Neural progenitor cell (in vitro differentiated cells): ENCODE data around the gene CD9. TPM values are rescaled to one million over a fixed set of nuclear protein-coding genes. Genes with fewer than 3 reads are reported as not detected.

Experiments
- DNase-seq: peaks from one replicate; pipeline ENCODE4 v3.0.0-alpha.2; 2016; ENCODE audit warnings: low spot score
- H2AFZ ChIP-seq: fragments of 200-600 bp; sonication (generic); replicated peaks from 2 replicates; pipeline ENCODE4 v1.6.1; 2016; ENCODE audit warnings: antibody characterized with exemption
- H3F3A ChIP-seq: fragments of 200-600 bp; sonication (generic); 2 replicates; pipeline ENCODE4 v1.6.1; 2016; ENCODE audit warnings: antibody characterized with exemption, low read depth
- H3K27ac ChIP-seq: fragments of 200-600 bp; sonication (generic); 2 replicates; pipeline ENCODE4 v1.5.1; 2016; ENCODE audit warnings: mild to moderate bottlenecking
- H3K27me3 ChIP-seq: fragments of 200-600 bp; sonication (generic); 2 replicates; pipeline ENCODE4 v1.6.1; 2016; ENCODE audit warnings: mild to moderate bottlenecking, moderate library complexity
- H3K36me3 ChIP-seq: fragments of 200-600 bp; sonication (generic); 2 replicates; pipeline ENCODE4 v1.5.1; 2016
- H3K4me1 ChIP-seq: fragments of 200-600 bp; sonication (generic); 2 replicates; pipeline ENCODE4 v1.6.1; 2016; ENCODE audit warnings: mixed run types
- H3K4me2 ChIP-seq: fragments of 200-600 bp; sonication (generic); 2 replicates; pipeline ENCODE4 v1.6.1; 2016
- H3K4me3 ChIP-seq: fragments of 200-600 bp; sonication (generic); 2 replicates; pipeline ENCODE4 v1.5.1; 2016
- H3K79me2 ChIP-seq: fragments of 200-600 bp; sonication (generic); 2 replicates; pipeline ENCODE4 v1.6.1; 2016; ENCODE audit warnings: low read depth
- H3K9ac ChIP-seq: fragments of 200-600 bp; sonication (generic); 2 replicates; pipeline ENCODE4 v1.6.1; 2016
- H3K9me3 ChIP-seq: fragments of 200-600 bp; sonication (generic); 2 replicates; pipeline ENCODE4 v1.5.1; 2016; ENCODE audit warnings: low read depth
- H4K20me1 ChIP-seq: fragments of 200-600 bp; sonication (generic); 2 replicates; pipeline ENCODE4 v1.6.1; 2016; ENCODE audit warnings: low read depth
- H3K27ac Mint-ChIP-seq: 3 replicates; pipeline ENCODE4 v1.8.0; 2021; ENCODE audit warnings: mixed read lengths
- H3K27me3 Mint-ChIP-seq: 2 replicates; pipeline ENCODE4 v1.8.0; 2022; ENCODE audit warnings: low read depth, mild to moderate bottlenecking, inconsistent platforms, moderate library complexity, mixed read lengths; ENCODE audit not compliant: insufficient read depth
- H3K36me3 Mint-ChIP-seq: 3 replicates; pipeline ENCODE4 v1.8.0; 2021; ENCODE audit warnings: mixed read lengths
- H3K4me1 Mint-ChIP-seq: 3 replicates; pipeline ENCODE4 v1.8.0; 2021; ENCODE audit warnings: mixed read lengths
- H3K4me3 Mint-ChIP-seq: 3 replicates; pipeline ENCODE4 v1.8.0; 2021; ENCODE audit warnings: mild to moderate bottlenecking, moderate library complexity, mixed read lengths
- H3K9me3 Mint-ChIP-seq: 3 replicates; pipeline ENCODE4 v1.8.0; 2020; ENCODE audit warnings: mixed read lengths
- EZH2 ChIP-seq: fragments of 200-600 bp; sonication (generic); IDR thresholded peaks from 2 replicates; pipeline ENCODE4 v1.6.1; 2017; ENCODE audit warnings: antibody characterized with exemption, mild to moderate bottlenecking, moderate library complexity
- EZH2phosphoT487 ChIP-seq: fragments of 200-600 bp; sonication (generic); IDR thresholded peaks from 2 replicates; pipeline ENCODE4 v1.6.1; 2017; ENCODE audit warnings: antibody characterized with exemption
- total RNA-seq: library from RNA; depleted of rRNA; stranded (reverse); fragments of >200 nt; gene quantifications from 2 replicates; pipeline ENCODE4 v1.2.3, GENCODE V29; 2015; ENCODE audit warnings: low replicate concordance
- TF ChIP-seq, protein P1 (sequence below): fragments of 200-600 bp; sonication (generic); IDR thresholded peaks from 2 replicates; pipeline ENCODE4 v1.5.1; 2017; ENCODE audit warnings: antibody characterized with exemption, mild to moderate bottlenecking

Gene CD9
- total RNA-seq, 1 donor from 2014 or later = 3.6 TPM

DNA sequence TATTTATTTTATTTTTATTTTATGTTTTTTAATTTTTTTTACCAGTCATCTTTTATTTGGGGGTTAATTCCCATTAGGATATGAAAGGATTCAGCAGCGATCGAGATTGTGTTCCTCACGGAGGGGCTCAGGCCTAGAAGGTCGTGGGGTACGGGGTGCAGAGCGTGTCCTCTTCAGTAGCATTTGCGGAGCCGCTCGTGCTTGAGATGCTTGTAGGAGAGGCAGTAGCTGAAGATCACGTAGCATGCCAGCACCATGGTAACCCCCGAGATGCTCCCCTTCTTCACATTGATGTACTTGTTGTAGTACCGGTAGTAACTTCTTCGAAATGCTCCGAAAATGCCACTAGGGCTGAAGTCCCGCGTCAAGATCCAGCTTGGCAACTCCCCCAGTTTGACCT is 69.8 kb downstream of the CD9 start:
- Histone ChIP-seq H3K4me3 (no peak overlapping the region), H3K9me3 (no peaks in the 10 kb centered on the region), H3K9ac (no peak overlapping the region), H3K79me2 (no peaks in the 10 kb centered on the region), H3K4me2 (no peak overlapping the region), H4K20me1 (no peaks in the 10 kb centered on the region), H3K36me3 (no peaks in the 10 kb centered on the region), H3F3A (peaks cover 9% of the 10 kb centered on the region), H3K27me3 (no peaks in the 10 kb centered on the region), H3K4me1 (peaks cover 35% of the 10 kb centered on the region), H3K27ac (no peak overlapping the region), H2AFZ (no peak overlapping the region)
- Mint-ChIP-seq H3K27me3 (peaks cover 11% of the 10 kb centered on the region), H3K27ac (no peak overlapping the region), H3K4me3 (no peak overlapping the region), H3K9me3 (no peaks in the 10 kb centered on the region), H3K36me3 (peaks cover 2% of the 10 kb centered on the region), H3K4me1 (peaks cover 43% of the 10 kb centered on the region)
- TF ChIP-seq EZH2 = no peak
- TF ChIP-seq EZH2phosphoT487 = no peak
- TF ChIP-seq, protein P1, sequence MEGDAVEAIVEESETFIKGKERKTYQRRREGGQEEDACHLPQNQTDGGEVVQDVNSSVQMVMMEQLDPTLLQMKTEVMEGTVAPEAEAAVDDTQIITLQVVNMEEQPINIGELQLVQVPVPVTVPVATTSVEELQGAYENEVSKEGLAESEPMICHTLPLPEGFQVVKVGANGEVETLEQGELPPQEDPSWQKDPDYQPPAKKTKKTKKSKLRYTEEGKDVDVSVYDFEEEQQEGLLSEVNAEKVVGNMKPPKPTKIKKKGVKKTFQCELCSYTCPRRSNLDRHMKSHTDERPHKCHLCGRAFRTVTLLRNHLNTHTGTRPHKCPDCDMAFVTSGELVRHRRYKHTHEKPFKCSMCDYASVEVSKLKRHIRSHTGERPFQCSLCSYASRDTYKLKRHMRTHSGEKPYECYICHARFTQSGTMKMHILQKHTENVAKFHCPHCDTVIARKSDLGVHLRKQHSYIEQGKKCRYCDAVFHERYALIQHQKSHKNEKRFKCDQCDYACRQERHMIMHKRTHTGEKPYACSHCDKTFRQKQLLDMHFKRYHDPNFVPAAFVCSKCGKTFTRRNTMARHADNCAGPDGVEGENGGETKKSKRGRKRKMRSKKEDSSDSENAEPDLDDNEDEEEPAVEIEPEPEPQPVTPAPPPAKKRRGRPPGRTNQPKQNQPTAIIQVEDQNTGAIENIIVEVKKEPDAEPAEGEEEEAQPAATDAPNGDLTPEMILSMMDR = no peak
- DNase-seq = no peak

DNA sequence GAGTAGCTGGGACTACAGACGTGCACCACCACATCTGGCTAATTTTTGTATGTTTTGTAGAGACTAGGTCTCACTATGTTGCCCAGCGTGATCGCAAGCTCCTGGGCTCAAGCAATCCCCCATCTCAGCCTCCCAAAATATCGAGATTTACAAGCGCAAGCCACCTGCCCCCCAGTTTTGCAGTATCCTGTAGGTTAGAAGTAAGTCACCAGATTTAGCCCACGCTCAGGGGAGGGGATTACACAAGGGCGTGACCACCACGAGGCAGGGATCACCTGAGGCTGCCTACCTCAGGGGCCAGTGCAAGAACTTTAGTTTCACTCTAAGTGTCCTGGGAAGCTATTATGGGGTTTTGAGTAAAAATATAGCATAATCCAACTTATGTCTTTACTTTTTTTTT is 71.1 kb downstream of the CD9 start:
- H3K4me2 ChIP-seq = no peak overlapping the region

DNA sequence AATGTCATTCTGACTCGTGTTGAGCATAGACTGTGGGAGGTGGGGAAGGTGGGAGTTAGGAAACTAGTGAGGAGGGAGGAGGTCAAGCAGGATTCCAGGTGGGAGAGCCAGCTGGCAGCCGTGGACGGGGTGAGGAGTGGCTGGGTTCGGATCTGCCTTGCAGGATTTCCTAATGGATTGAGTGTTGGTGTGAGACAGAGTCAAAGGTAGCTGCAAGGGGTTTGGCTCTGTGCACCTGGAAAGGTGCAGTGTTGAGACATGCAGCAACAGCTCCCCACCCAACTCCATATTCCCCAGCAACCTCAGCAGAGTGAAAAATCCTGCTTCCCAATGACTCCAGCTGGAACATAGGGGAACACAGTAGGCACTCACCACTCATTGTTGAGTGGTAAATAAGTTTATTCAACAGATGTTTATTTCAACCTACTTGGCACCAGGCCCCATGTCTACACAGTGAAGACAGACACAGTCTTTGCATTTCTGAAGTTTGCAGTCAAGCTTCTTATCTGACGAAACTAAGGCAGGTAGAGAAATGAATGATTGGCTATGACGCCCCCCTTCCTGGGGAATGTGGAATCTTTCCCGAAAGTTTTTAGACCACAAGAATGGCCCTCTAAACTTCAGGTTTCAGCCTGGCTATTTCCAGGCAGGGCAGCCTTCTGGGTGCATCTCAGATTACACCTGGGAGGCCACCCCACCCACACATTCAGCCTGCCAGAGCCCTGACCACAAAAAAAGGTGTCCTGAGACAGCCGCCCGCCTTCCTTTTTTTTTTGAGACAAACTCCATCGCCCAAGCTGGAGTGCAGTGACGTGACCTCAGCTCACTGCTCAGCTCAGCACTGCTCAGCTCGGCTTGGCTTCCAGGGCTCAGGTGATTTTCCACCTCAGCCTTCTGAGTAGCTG is 72.4 kb downstream of the CD9 start:
- H3K4me3 ChIP-seq = no peak overlapping the region
- no peaks in the 10 kb centered on the region for H3K79me2 ChIP-seq
- no peak for DNase-seq
- Mint-ChIP-seq H3K4me1 (peaks cover 46% of the 10 kb centered on the region), H3K27me3 (peaks cover 11% of the 10 kb centered on the region), H3K27ac (no peak overlapping the region), H3K9me3 (no peaks in the 10 kb centered on the region), H3K36me3 (peaks cover 2% of the 10 kb centered on the region), H3K4me3 (no peak overlapping the region)
- peak overlapping the region; percentile 2 for H3K4me2 ChIP-seq
- H3K27me3 ChIP-seq = peaks cover 4% of the 10 kb centered on the region
- H3K9ac ChIP-seq = no peak overlapping the region
- no peaks in the 10 kb centered on the region for H3K36me3 ChIP-seq
- H4K20me1 ChIP-seq = no peaks in the 10 kb centered on the region
- H2AFZ ChIP-seq = no peak overlapping the region
- H3K4me1 ChIP-seq = peaks cover 36% of the 10 kb centered on the region
- peaks cover 15% of the 10 kb centered on the region for H3F3A ChIP-seq
- TF ChIP-seq, protein P1 = no peak
- TF ChIP-seq EZH2 = no peak
- H3K27ac ChIP-seq = no peak overlapping the region
- H3K9me3 ChIP-seq = no peaks in the 10 kb centered on the region

More for the DNA sequence above, 71.1 kb downstream of the CD9 start:
- Mint-ChIP-seq H3K27ac (peak overlapping the region; percentile 25), H3K9me3 (no peaks in the 10 kb centered on the region), H3K4me1 (peaks cover 53% of the 10 kb centered on the region), H3K36me3 (peaks cover 2% of the 10 kb centered on the region), H3K27me3 (peaks cover 11% of the 10 kb centered on the region), H3K4me3 (peak overlapping the region; percentile 62)
- H3K4me1 ChIP-seq = peaks cover 36% of the 10 kb centered on the region
- no peak overlapping the region for H3K9ac ChIP-seq
- H3K27me3 ChIP-seq = no peaks in the 10 kb centered on the region
- DNase-seq = no peak
- H2AFZ ChIP-seq = no peak overlapping the region
- H3K27ac ChIP-seq = no peak overlapping the region
- H3K79me2 ChIP-seq = no peaks in the 10 kb centered on the region
- no peaks in the 10 kb centered on the region for H3K9me3 ChIP-seq
- H3K36me3 ChIP-seq = no peaks in the 10 kb centered on the region
- H4K20me1 ChIP-seq = no peaks in the 10 kb centered on the region
- H3F3A ChIP-seq = peaks cover 13% of the 10 kb centered on the region
- H3K4me3 ChIP-seq = no peak overlapping the region
- TF ChIP-seq EZH2 = no peak
- TF ChIP-seq EZH2phosphoT487 = no peak
- TF ChIP-seq, protein P1 = no peak
